Right lobe of liver (tissue), 6 donors: ENCODE results near the gene PCSK4. TPM values are rescaled to one million over a fixed set of nuclear protein-coding genes. Genes with fewer than 3 reads are reported as not detected.

Experiments used
- ATAC-seq, 4 donors: fragments of 200-7000 bp; cut with Tn5 transposase; one replicate each; pipeline ENCODE4 v1.9.1; 2020; ENCODE audit warnings: mild to moderate bottlenecking in 4 of 4, moderate library complexity in 4 of 4
- DNase-seq, 3 donors: peaks; one replicate each; pipeline ENCODE4 v3.0.0-alpha.2; 2020
- H3K27ac ChIP-seq, 3 donors: fragments of 200-600 bp; one replicate each; pipeline ENCODE4 v1.8.0; 2022
- H3K27me3 ChIP-seq, 2 donors: fragments of 200-600 bp; one replicate each; pipeline ENCODE4 v1.8.0; 2022
- H3K36me3 ChIP-seq, 4 donors: fragments of 200-600 bp; sonication (generic) in 1 of 4; one replicate each; pipeline versions ENCODE4 v1.5.1 to v1.8.0; 2017 to 2022; ENCODE audit warnings: control low read depth in 1 of 4
- H3K4me1 ChIP-seq, 4 donors: fragments of 200-600 bp; sonication (generic) in 1 of 4; one replicate each; pipeline versions ENCODE4 v1.5.1 to v1.8.0; 2017 to 2022; ENCODE audit warnings: control low read depth in 1 of 4
- H3K4me3 ChIP-seq, 3 donors: fragments of 200-600 bp; one replicate each; pipeline ENCODE4 v1.8.0; 2022
- H3K9me3 ChIP-seq, 4 donors: fragments of 200-600 bp; sonication (generic) in 1 of 4; one replicate each; pipeline versions ENCODE4 v1.5.1 to v1.8.0; 2017 to 2022; ENCODE audit warnings: control low read depth in 1 of 4
- POLR2A ChIP-seq: fragments of 450-650 bp; IDR thresholded peaks from one replicate; pipeline ENCODE4 v1.6.1; 2017; ENCODE audit warnings: antibody characterized with exemption, mild to moderate bottlenecking
- WGBS: methylation state at CpG from one replicate; pipeline ENCODE4 v1.1.6; 2018; ENCODE audit warnings: low coverage, low lambda C conversion rate; ENCODE audit not compliant: insufficient coverage; ENCODE audit errors: missing lambda C conversion rate; 5-methylcytosine and 5-hydroxymethylcytosine counted together
- intact Hi-C, 2 donors: fragments of 100-400 bp; cut with DNase I; formaldehyde crosslinking; loops; one replicate each; pipeline versions ENCODE4 v1.11.2 to v1.14.1; 2022
- total RNA-seq, 6 experiments: library from RNA; depleted of rRNA in 2 of 6; stranded (reverse); fragments of >200 nt in 2 of 6; fragmentation: NEBNext Ultra II Directional in 3 of 6; extraction: Animal tissue kit (Norgen Biotek cat#: 25700) in 3 of 6; gene quantifications; one replicate each; pipeline versions ENCODE4 v1.1.0 to v1.2.4, GENCODE V29; 2016 to 2023
- TF ChIP-seq, protein P1 (sequence below), 4 donors: fragments of 200-600 bp in 3 of 4; fragments of 450-650 bp in 1 of 4; IDR thresholded peaks; one replicate each; pipeline versions ENCODE4 v1.5.1 to v1.8.0; 2016 to 2022; ENCODE audit warnings: antibody characterized with exemption in 4 of 4, mild to moderate bottlenecking in 2 of 4
- donor health status: DM: no; HTN: yes; CAD: no.
- donor health status: DM: no; HTN: no; CAD: no.
- donor health status: DM: no; HTN: no; CAD: no.
- donor health status: DM: no; HTN: yes; CAD: no.
- donor health status: DM: no; HTN: yes; CAD: no.

PCSK4 gene
- total RNA-seq, 6 experiments from 2014 or later, result 2.0 to 8.0 (median 3.6) TPM

- intact Hi-C loops, result loop anchor here (10.0 kb wide), 2 partner anchors 59 to 69 kb away; partner anchors contain the start of gene APC2 (in 1 of the 2)
- ATAC-seq (peak; percentile 61 to 78 (median 74)), DNase-seq (peak; percentile 68 to 78 (median 76))
- no peak for TF ChIP-seq POLR2A
- TF ChIP-seq, protein P1, sequence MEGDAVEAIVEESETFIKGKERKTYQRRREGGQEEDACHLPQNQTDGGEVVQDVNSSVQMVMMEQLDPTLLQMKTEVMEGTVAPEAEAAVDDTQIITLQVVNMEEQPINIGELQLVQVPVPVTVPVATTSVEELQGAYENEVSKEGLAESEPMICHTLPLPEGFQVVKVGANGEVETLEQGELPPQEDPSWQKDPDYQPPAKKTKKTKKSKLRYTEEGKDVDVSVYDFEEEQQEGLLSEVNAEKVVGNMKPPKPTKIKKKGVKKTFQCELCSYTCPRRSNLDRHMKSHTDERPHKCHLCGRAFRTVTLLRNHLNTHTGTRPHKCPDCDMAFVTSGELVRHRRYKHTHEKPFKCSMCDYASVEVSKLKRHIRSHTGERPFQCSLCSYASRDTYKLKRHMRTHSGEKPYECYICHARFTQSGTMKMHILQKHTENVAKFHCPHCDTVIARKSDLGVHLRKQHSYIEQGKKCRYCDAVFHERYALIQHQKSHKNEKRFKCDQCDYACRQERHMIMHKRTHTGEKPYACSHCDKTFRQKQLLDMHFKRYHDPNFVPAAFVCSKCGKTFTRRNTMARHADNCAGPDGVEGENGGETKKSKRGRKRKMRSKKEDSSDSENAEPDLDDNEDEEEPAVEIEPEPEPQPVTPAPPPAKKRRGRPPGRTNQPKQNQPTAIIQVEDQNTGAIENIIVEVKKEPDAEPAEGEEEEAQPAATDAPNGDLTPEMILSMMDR (IDR thresholded peaks at IDR 0.05), result peak; percentile 69 to 78 (median 71)
- Histone ChIP-seq H3K27me3 (no peaks in the 10 kb centered on the region), H3K4me1 (peaks cover 0 to 7% (median 0%) of the 10 kb centered on the region in 4 donors), H3K36me3 (no peaks in the 10 kb centered on the region), H3K4me3 (peak overlapping the region; percentile 38 to 57 (median 46)), H3K9me3 (no peaks in the 10 kb centered on the region), H3K27ac (no peak overlapping the region)
- WGBS, result 20% methylated on average over 1 of the region's 52 CpGs
These were observed 23.5 kb upstream of the PCSK4 start for GRCh38 chr19:1513499-1514294.

DNA sequence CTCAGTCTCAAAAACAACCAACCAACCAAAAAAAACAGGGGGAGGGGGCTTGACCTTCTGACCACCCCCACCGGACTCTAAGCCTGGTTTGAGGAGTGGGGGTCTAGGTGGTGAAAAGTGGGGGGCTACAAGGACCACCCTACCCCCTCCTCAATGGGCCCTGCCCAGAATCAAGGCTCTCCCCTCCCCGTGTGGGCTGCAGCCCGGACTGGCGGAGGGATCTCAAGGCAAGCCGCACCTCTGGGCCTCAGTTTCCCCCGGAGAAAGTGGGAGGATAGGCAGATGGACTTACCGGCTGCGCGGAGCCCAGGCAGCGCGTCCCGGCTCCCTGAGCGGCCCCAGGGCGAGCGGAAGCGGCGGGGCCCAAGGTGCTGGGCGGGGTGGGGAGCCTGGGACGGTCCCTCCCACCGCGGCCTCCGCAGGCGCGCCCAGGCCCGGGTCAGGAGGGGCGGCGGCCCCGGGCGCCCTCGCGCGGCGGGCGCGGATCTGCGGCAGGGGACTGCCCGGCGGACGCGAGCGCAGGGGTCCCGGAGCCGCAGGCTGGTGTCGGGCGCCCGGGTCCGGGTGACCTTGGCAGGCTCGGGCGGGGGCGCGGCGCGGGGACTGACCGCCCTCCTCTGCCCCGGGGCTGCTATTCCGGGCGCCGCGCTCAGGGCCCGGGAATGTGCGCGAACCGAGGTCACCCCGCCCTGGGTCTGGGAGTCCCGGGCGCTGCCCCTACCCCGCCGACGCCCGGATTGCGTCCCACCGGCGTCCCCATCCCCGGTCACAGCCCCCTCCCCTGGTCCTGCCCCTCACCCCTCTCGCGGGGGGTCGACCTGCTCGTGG is 22.7 kb upstream of the PCSK4 start, which contains the start of gene ADAMTSL5:
TSS of gene ADAMTSL5 (minus strand) at position 349 of the 828 bp plus-strand sequence. CDS start 2,076 bp downstream, outside the sequence.
- peak within 1 kb of the TSS; percentile 38 to 57 (median 46) for H3K4me3 ChIP-seq
- TF ChIP-seq POLR2A, result peak; percentile 63
- TF ChIP-seq, protein P1 (IDR thresholded peaks at IDR 0.05), result peak in 3 of 4 donors; percentile 4 to 32 (median 27)
- peaks cover 0 to 7% (median 0%) of the 10 kb centered on the region in 4 donors for H3K4me1 ChIP-seq
- no peaks in the 10 kb centered on the region for H3K36me3 ChIP-seq
- intact Hi-C loops, result loop anchor here (10.0 kb wide), 2 partner anchors 58 to 68 kb away; partner anchors contain the start of gene APC2 (in 1 of the 2)
- ATAC-seq, result peak; percentile 46 to 71 (median 64)
- 8% methylated on average over 12 of the region's 78 CpGs for WGBS
- H3K9me3 ChIP-seq, result no peaks in the 10 kb centered on the region
- H3K27ac ChIP-seq, result no peak within 1 kb of the TSS
- H3K27me3 ChIP-seq, result no peaks in the 10 kb centered on the region
- DNase-seq, result peak in 2 of 3 donors; percentile 54 to 76

GRCh38 chr19:1511318-1512317 is 21.5 kb upstream of the PCSK4 start:
- Histone ChIP-seq H3K9me3 (no peaks in the 10 kb centered on the region), H3K27ac (no peak overlapping the region), H3K4me1 (peaks cover 0 to 10% (median 2%) of the 10 kb centered on the region in 4 donors), H3K27me3 (no peaks in the 10 kb centered on the region), H3K36me3 (no peaks in the 10 kb centered on the region), H3K4me3 (no peak overlapping the region)
- 59% methylated on average over 9 of the region's 22 CpGs for WGBS
- DNase-seq (peak in 1 of 3 donors; percentile 39), ATAC-seq (no peak)
- intact Hi-C loops, result loop anchor here (10.0 kb wide), 2 partner anchors 57 to 67 kb away; partner anchors contain the start of gene APC2 (in 1 of the 2)
- TF ChIP-seq, protein P1 (IDR thresholded peaks at IDR 0.05), result no peak
- no peak for TF ChIP-seq POLR2A
